GM18526 (cell line): ENCODE results near the gene MXD3.

Source experiments
- POLR2A ChIP-seq: IDR thresholded peaks from 3 replicates; pipeline ENCODE4 v1.6.1; 2011; ENCODE audit not compliant: insufficient read length; ENCODE audit errors: extremely low read depth

Gene MXD3

GRCh38 chr5:177333420-177334154, 21.9 kb upstream of the MXD3 start:
- no peak for TF ChIP-seq POLR2A

DNA sequence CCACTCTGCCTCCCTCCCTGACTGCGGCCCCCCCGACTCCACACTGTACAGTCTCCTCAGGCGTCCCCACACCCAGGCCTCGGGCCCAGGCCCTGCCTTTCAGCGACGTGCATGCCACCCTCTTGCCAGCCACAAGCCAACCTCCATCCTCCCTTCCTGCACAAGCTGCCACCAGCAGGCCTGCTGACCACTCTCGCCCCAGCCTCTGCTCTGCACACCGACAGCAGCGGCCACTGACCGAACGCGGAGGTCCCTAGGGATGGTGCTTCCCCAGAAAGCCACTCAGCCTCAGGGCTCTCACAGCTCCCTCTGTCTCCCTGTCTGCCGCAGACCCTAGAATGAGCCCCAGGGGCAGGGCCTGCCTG, 21.2 kb upstream of the MXD3 start:
- TF ChIP-seq POLR2A = no peak

- TF ChIP-seq POLR2A = no peak
Observed at GRCh38 chr5:177332031-177332895, 20.6 kb upstream of the MXD3 start.

DNA sequence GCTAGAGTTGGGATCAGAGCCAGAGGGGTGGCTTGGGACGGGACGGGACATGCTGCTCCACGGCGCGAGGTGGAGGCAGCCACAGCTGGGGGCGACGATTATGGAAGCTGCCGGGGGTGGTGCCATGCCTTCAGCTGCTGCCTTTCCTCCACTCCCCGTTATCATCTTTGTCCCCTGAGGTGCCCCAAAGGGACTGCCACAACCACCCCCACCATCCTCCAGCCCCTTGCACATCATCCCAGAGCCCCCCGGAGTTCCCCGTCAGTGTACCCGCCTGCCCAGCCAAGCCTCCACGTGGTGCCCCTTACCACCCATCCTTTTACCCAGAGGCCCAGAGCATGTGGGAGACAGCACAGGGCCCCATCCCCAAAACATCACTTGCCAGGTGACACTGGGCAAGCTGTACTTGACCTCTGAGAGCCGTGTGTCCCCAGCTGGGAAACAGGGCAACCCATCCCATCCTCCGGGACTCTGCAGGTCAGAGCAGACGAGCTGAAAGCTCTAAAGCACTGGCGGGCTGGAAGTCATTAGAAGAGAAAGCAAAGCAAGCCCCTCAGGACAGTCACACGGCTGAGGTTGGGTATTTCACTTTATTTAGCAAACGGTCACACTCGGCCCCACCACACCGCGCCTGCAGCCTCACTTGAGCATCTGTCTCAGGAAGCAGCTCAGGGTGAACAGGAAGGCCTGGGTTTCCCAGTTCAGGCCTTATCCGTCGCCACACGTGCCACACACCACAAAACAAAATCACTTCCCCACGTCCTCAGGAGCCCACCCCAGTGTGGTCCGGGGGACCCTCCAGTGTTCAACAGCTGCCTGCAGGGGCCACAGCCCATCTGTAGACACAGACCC, 19.5 kb upstream of the MXD3 start:
- TF ChIP-seq POLR2A = no peak

- no peak for TF ChIP-seq POLR2A
Observed at GRCh38 chr5:177329883-177330282, 18.2 kb upstream of the MXD3 start.

GRCh38 chr5:177328545-177329231, 17.0 kb upstream of the MXD3 start:
- no peak for TF ChIP-seq POLR2A

DNA sequence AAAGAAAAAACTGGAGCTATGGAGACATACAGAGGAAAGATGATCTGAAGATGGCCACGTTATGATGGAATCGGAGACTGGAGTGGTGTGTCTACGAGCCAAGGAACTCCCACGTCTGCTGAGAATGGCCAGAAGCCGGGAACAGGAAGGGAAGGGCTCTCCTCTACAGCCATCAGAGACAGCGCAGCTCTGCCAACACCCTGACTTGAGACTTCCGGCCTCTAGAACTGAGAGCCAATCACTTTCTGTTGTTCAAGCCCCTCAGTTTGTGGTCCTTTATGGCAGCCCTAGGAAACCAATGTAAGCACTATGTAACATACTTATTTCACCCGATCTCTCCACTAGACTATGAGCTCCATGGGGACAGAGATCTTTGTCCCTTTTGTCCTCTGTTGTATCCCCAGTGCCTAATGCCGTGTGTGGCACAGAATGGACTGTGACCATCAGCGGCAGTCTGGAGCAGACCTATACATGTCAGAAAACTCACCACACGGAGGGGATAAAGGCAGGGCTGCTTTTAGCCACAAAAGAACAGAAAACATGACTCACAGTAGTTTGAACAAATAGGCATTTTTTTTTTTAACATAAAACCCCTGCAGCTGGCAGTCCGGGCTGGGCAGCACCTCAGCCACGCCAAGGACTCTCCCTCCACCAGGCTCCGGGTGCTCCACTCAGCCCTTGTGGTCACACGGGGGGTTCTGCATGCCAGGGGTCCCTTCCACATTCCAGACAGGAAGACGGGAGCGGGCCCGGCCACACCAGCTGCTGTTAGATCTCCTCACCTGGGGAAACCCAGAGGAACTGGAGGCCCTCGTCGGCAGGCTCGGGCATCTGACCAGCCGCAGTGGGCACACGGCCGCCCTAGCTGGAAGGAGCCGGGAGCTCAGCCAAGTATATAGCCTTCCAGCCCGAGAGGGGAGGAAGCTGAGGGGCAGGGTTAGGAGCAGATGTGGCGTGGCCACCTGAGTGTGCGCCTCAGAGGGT, 16.1 kb upstream of the MXD3 start:
- TF ChIP-seq POLR2A = no peak

DNA sequence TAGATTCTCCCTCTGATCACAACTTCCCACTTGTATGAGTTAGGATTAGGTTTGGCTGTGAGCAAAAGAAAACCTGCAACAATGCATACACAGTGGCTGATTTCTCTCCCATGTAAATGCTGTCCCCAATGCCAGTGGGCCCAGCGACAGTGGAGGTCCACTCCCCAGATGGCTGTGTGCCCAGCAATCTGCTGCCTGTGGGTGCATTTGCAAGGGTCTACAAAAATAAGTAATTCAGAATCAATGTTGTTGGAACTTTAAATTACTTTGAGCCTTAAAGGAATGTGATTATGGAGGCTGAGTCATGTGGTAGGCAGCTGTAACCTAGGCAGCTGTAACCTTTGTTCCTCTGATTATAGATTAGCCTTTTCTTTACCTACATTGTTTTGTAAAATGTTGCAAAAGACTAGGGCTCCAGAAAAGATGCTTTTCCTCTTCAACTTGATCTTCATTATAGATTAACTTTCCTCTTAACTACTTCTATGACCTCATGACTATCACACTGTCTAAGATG, 14.2 kb upstream of the MXD3 start:
- no peak for TF ChIP-seq POLR2A

DNA sequence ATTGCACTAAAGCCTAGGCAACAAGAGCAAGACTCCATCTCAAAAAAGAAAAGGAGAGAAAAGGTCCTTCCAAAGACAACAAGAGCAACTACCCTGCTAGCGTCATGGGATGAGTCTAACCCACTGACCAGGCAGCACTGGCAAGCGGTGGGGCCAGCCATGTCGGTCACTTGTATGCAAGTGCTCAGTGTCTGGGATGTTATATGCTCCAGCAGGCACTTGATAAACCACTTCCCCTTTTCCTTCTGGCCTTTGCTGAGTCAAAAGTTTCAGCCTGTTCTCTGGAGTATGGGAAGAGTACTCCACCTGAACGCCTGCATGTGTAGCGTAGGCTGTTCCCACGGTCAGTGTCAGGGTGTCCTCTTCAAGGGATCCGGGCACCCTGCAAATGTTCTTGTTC, 9.2 kb upstream of the MXD3 start:
- TF ChIP-seq POLR2A = no peak

DNA sequence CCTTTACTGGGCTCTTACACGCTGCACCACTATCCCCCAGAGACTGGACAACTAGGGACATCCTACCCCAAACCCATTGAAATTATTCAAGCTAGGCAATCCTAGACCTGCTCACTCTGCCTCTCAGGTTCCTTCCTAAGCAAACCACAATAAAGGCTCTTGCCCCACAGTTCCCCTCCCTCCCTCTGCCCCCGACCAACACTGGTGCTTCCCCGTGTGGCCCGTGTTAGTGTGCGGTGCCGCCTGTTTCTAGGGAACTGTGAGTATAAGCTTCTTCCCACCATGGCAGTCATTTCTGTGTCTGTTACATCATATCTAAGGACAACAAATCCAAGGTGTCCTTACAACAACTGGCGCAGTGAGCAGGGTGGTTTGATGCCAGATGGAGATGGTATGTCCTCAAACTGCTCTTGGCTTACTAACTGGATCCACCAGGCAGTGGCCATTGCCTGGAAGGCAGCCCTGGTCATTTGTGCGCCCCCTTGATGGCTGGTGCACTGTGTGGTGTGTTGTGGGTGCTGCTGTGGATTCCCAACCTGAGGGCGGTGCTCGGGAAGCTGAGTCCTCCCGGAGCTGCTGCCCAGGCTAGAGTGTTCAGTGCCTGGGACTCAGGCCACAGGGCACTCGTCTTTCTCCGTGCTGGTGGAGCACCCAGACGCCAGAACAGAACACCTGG, 8.4 kb upstream of the MXD3 start:
- no peak for TF ChIP-seq POLR2A

- TF ChIP-seq POLR2A = no peak
Observed at GRCh38 chr5:177317959-177318377, 6.3 kb upstream of the MXD3 start.

- no peak for TF ChIP-seq POLR2A
Observed at GRCh38 chr5:177316005-177316404, 4.3 kb upstream of the MXD3 start.

DNA sequence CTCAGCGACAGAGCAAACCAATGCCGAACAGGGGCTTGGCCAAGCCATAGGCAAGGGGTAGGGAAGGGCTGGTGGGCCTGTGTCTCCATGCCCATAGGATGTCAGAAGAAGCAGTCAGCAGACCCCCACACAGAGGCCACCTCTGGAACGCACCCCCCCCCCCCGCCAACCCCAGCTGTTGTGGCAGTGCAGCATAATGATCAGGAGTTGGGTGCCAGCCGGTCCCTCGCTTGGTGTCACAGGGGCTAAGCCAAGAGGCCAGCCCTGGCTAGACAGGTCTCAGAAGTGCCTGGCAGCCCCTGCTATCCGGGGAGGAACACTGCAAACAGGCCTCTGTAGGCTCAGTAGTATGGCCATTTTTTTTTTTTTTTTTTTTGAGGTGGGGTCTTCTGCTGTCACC, 3.7 kb upstream of the MXD3 start:
- TF ChIP-seq POLR2A = no peak
